Measurements from ENCODE around the gene DAPK2. TPM values are rescaled to one million over a fixed set of nuclear protein-coding genes. Genes with fewer than 3 reads are reported as not detected.

The DAPK2 gene
- total RNA-seq, 1 donor from 2014 or later: 0.52 TPM

GRCh38 chr15:63985221-63986184 is 60.8 kb downstream of the DAPK2 start:
- Histone ChIP-seq H3K9ac (ENCODE audit: low read length) (no peak overlapping the region), H3K36me3 (ENCODE audit: insufficient read depth, low read length) (no peaks in the 10 kb centered on the region), H3K9me3 (ENCODE audit: insufficient read depth, low read depth, low read length) (no peaks in the 10 kb centered on the region), H3K4me3 (ENCODE audit: insufficient read depth, low read depth, low read length) (no peak overlapping the region), H3K79me2 (ENCODE audit: insufficient read depth, low read length) (no peaks in the 10 kb centered on the region), H4K20me1 (ENCODE audit: insufficient read depth, low read length) (no peaks in the 10 kb centered on the region), H3K4me2 (ENCODE audit: low read length) (no peak overlapping the region), H3K27ac (ENCODE audit: low read depth, low read length) (no peak overlapping the region), H3K4me1 (ENCODE audit: insufficient read depth, low read length) (no peaks in the 10 kb centered on the region), H2AFZ (ENCODE audit: low read depth, low read length) (no peak overlapping the region), H3K27me3 (ENCODE audit: insufficient read depth, low read length) (no peaks in the 10 kb centered on the region)
- Mint-ChIP-seq H3K4me1 (ENCODE audit: low read depth, unreplicated experiment) (peaks cover 3% of the 10 kb centered on the region), H3K27ac (ENCODE audit: unreplicated experiment) (no peak overlapping the region), H3K9me3 (ENCODE audit: unreplicated experiment) (no peaks in the 10 kb centered on the region), H3K36me3 (ENCODE audit: low read depth, unreplicated experiment) (no peaks in the 10 kb centered on the region), H3K4me3 (ENCODE audit: unreplicated experiment) (no peak overlapping the region), H3K27me3 (ENCODE audit: low read depth, unreplicated experiment) (peaks cover 32% of the 10 kb centered on the region)
- FAIRE-seq (no peak), DNase-seq (ENCODE audit: low read depth) (no peak)
- TF ChIP-seq CTCF (IDR thresholded peaks at IDR 0.05; ENCODE audit: insufficient read depth, low read depth, low read length): no peak

- no peaks in the 10 kb centered on the region for H3K79me2 ChIP-seq (ENCODE audit: insufficient read depth, low read length)
- H3K4me3 Mint-ChIP-seq (ENCODE audit: unreplicated experiment): no peak overlapping the region
- no peak overlapping the region for H3K4me2 ChIP-seq (ENCODE audit: low read length)
- H3K36me3 Mint-ChIP-seq (ENCODE audit: low read depth, unreplicated experiment): no peaks in the 10 kb centered on the region
- H4K20me1 ChIP-seq (ENCODE audit: insufficient read depth, low read length): no peaks in the 10 kb centered on the region
- H2AFZ ChIP-seq (ENCODE audit: low read depth, low read length): no peak overlapping the region
- no peaks in the 10 kb centered on the region for H3K9me3 ChIP-seq (ENCODE audit: insufficient read depth, low read depth, low read length)
- FAIRE-seq (no peak), DNase-seq (ENCODE audit: low read depth) (no peak)
- H3K4me1 ChIP-seq (ENCODE audit: insufficient read depth, low read length): no peaks in the 10 kb centered on the region
- no peak for TF ChIP-seq EZH2 (IDR thresholded peaks at IDR 0.05; ENCODE audit: insufficient read depth, low read length)
- TF ChIP-seq CTCF (IDR thresholded peaks at IDR 0.05; ENCODE audit: insufficient read depth, low read depth, low read length): no peak
- H3K27me3 Mint-ChIP-seq (ENCODE audit: low read depth, unreplicated experiment): peaks cover 29% of the 10 kb centered on the region
- H3K36me3 ChIP-seq (ENCODE audit: insufficient read depth, low read length): no peaks in the 10 kb centered on the region
- no peaks in the 10 kb centered on the region for H3K9me3 Mint-ChIP-seq (ENCODE audit: unreplicated experiment)
- peaks cover 3% of the 10 kb centered on the region for H3K4me1 Mint-ChIP-seq (ENCODE audit: low read depth, unreplicated experiment)
- no peaks in the 10 kb centered on the region for H3K27me3 ChIP-seq (ENCODE audit: insufficient read depth, low read length)
- no peak overlapping the region for H3K27ac ChIP-seq (ENCODE audit: low read depth, low read length)
- no peak overlapping the region for H3K4me3 ChIP-seq (ENCODE audit: insufficient read depth, low read depth, low read length)
- H3K27ac Mint-ChIP-seq (ENCODE audit: unreplicated experiment): no peak overlapping the region
- H3K9ac ChIP-seq (ENCODE audit: low read length): no peak overlapping the region
Observed at GRCh38 chr15:63984331-63984730, 62.0 kb downstream of the DAPK2 start.
